Upper lobe of left lung (tissue), 6 donors: ENCODE data around the gene CTSE. TPM values are rescaled to one million over a fixed set of nuclear protein-coding genes. Genes with fewer than 3 reads are reported as not detected.
A peak's percentile ranks its signal among the peaks of the same experiment; 100 is the strongest.

Source experiments
- ATAC-seq, 2 donors: fragments of 200-7000 bp; cut with Tn5 transposase; one replicate each; pipeline ENCODE4 v1.9.1; 2022; ENCODE audit warnings: mild to moderate bottlenecking in 2 of 2, moderate library complexity in 2 of 2; ENCODE audit not compliant: low FRiP score in 2 of 2
- DNase-seq, 2 donors: peaks; one replicate each; pipeline ENCODE4 v3.0.0-alpha.2; 2019 to 2020
- H3K27ac ChIP-seq, 4 donors: fragments of 200-600 bp; sonication (generic); one replicate each; pipeline ENCODE4 v1.5.1; 2016 to 2019
- H3K27me3 ChIP-seq, 4 donors: fragments of 200-600 bp; sonication (generic); one replicate each; pipeline ENCODE4 v1.5.1; 2017 to 2019
- H3K36me3 ChIP-seq, 4 donors: fragments of 200-600 bp; sonication (generic); one replicate each; pipeline ENCODE4 v1.5.1; 2016 to 2019
- H3K4me1 ChIP-seq, 4 donors: fragments of 200-600 bp; sonication (generic); one replicate each; pipeline ENCODE4 v1.5.1; 2018 to 2019
- H3K4me3 ChIP-seq, 4 donors: fragments of 200-600 bp; sonication (generic); one replicate each; pipeline ENCODE4 v1.5.1; 2017 to 2019; ENCODE audit warnings: mild to moderate bottlenecking in 2 of 4, moderate library complexity in 1 of 4
- H3K9me3 ChIP-seq, 4 donors: fragments of 200-600 bp; sonication (generic); one replicate each; pipeline ENCODE4 v1.5.1; 2018 to 2019
- EP300 ChIP-seq, 4 donors: sonication (generic); formaldehyde crosslinking; IDR thresholded peaks; one replicate each; pipeline ENCODE4 v1.5.1; 2017; ENCODE audit warnings: antibody characterized with exemption in 4 of 4, control low read depth in 2 of 4
- POLR2A ChIP-seq, 4 donors: fragments of 450-650 bp; IDR thresholded peaks; one replicate each; pipeline ENCODE4 v1.5.1; 2016 to 2017; ENCODE audit warnings: antibody characterized with exemption in 4 of 4, mild to moderate bottlenecking in 2 of 4
- POLR2AphosphoS5 ChIP-seq, 2 donors: sonication (generic); formaldehyde crosslinking; IDR thresholded peaks; one replicate each; pipeline ENCODE4 v1.5.1; 2017; ENCODE audit warnings: antibody characterized with exemption in 2 of 2
- WGBS, 2 donors: methylation state at CpG; one replicate each; pipeline ENCODE4 v1.1.5; 2017 to 2018; 5-methylcytosine and 5-hydroxymethylcytosine counted together
- total RNA-seq, 6 donors: library from RNA; depleted of rRNA in 4 of 6; stranded (reverse); fragments of >200 nt in 4 of 6; gene quantifications; one replicate each; pipeline versions ENCODE4 v1.1.0 to v1.2.1, GENCODE V29; 2016 to 2021
- TF ChIP-seq, protein P1 (sequence below), 6 experiments: fragments of 450-650 bp in 4 of 6; fragments of 200-600 bp in 2 of 6; sonication (generic) in 2 of 6; IDR thresholded peaks; one replicate each; pipeline ENCODE4 v1.5.1; 2016 to 2019; ENCODE audit warnings: antibody characterized with exemption in 6 of 6
- donor health status: DM: no; HTN: no; CAD: no; lungs with moderate emphysema.
- donor health status: DM: no; HTN: yes; CAD: no; lungs with severe emphysema.

The CTSE gene
- total RNA-seq, 6 donors from 2014 or later = 34.6 to 132 (median 106) TPM

DNA sequence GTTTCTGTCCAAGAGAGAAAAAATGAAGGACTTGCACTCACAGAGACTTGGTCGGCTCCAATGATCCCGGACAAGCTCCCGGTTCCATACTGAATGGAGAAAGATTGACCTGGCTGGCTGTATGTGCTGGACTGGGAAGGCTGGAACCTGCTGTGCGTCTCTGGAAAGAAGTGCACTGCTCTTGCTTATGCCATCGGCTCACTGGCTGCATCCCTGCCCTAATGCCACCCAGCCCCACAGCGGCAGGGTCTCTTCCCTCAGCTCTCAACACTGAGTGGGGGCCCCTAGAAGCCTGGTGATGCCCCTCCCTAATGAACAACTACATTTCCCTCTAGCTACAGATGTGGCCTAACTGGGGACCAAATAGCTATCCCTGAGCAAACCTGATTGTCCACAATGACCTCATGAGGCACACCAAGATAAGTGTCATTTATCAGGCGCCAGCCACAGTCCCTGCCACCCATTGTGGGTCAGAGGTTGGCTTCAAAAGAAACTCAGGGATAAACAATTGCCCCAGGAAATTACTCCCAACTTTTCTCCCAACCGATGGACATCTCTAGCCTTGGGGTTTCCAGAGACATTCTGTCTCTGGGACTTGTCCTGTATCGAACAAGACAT is 2.6 kb downstream of the CTSE start:
- DNase-seq = no peak
- peak overlapping the region in 1 of 4 donors; percentile 40 for H3K4me3 ChIP-seq
- no peak for TF ChIP-seq POLR2AphosphoS5 (IDR thresholded peaks at IDR 0.05)
- TF ChIP-seq EP300 (IDR thresholded peaks at IDR 0.05) = no peak
- TF ChIP-seq POLR2A (IDR thresholded peaks at IDR 0.05) = no peak
- TF ChIP-seq, protein P1, sequence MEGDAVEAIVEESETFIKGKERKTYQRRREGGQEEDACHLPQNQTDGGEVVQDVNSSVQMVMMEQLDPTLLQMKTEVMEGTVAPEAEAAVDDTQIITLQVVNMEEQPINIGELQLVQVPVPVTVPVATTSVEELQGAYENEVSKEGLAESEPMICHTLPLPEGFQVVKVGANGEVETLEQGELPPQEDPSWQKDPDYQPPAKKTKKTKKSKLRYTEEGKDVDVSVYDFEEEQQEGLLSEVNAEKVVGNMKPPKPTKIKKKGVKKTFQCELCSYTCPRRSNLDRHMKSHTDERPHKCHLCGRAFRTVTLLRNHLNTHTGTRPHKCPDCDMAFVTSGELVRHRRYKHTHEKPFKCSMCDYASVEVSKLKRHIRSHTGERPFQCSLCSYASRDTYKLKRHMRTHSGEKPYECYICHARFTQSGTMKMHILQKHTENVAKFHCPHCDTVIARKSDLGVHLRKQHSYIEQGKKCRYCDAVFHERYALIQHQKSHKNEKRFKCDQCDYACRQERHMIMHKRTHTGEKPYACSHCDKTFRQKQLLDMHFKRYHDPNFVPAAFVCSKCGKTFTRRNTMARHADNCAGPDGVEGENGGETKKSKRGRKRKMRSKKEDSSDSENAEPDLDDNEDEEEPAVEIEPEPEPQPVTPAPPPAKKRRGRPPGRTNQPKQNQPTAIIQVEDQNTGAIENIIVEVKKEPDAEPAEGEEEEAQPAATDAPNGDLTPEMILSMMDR (IDR thresholded peaks at IDR 0.05) = no peak
- no peak overlapping the region for H3K27ac ChIP-seq
- WGBS, 2 donors = 92% methylated on average over 7 to 9 of the region's 9 CpGs
- H3K9me3 ChIP-seq = no peaks in the 10 kb centered on the region
- H3K4me1 ChIP-seq = peaks cover 0 to 17% (median 6%) of the 10 kb centered on the region in 4 donors
- no peaks in the 10 kb centered on the region for H3K27me3 ChIP-seq
- H3K36me3 ChIP-seq = no peaks in the 10 kb centered on the region
- no peak for ATAC-seq

DNA sequence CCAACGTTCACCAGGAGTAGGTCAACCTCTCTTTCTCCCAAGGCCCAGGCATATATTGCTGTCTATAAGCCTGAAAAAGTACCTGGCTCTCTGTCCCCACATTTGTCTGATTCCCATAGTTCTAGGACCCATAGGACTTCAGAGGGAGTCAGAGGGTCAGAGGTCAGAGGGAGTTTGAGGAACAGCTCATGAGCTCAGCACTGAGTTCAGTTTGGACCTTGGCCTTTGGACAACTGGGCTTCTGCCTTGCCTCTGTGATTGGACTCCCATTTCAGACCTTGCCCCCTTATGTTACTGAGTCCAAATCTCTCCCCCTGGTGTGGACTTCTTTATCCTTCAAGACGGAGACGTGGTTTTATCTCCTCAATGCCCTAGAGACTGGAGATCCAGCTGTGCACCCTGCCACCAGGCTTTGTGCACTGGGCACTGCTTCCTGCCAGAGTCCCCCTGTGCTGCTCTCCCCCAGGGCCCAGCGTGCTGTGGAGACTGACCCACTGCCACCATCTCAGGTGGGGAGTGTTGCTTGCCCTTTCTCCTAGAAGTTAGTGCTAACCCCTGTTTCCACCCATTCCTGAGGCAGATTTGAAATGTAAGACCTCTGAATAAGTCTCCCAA is 3.2 kb downstream of the CTSE start:
- H3K27me3 ChIP-seq = no peaks in the 10 kb centered on the region
- 87 to 92% methylated on average over 3 to 4 of the region's 4 CpGs for WGBS, 2 donors
- no peaks in the 10 kb centered on the region for H3K9me3 ChIP-seq
- H3K4me1 ChIP-seq = peaks cover 0 to 17% (median 6%) of the 10 kb centered on the region in 4 donors
- ATAC-seq (no peak), DNase-seq (no peak)
- TF ChIP-seq, protein P1 (IDR thresholded peaks at IDR 0.05) = no peak
- TF ChIP-seq POLR2AphosphoS5 (IDR thresholded peaks at IDR 0.05) (no peak), POLR2A (IDR thresholded peaks at IDR 0.05) (no peak), EP300 (IDR thresholded peaks at IDR 0.05) (no peak)
- no peaks in the 10 kb centered on the region for H3K36me3 ChIP-seq
- H3K27ac ChIP-seq = no peak overlapping the region
- peak overlapping the region in 1 of 4 donors; percentile 40 for H3K4me3 ChIP-seq

DNA sequence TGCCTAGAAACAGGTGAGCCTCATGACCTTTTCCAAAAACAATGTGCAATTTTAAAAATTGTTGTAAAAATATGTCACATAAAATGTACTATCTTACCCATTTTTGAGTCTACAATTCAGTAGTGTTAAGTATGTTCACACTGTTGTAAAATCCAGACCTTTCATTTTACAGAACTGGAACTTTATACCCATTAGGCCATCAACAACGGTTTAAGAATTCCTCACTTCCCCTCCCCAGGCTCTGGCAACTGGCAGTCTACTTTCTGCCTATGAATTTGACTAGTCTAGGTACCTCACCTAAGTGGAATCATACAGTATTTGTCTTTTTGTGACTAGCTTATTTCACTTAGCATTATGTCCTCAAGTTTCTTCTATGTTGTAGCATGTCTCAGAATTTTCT is 8.6 kb downstream of the CTSE start:
- Histone ChIP-seq H3K4me3 (no peak overlapping the region), H3K27me3 (no peaks in the 10 kb centered on the region), H3K4me1 (no peaks in the 10 kb centered on the region), H3K27ac (no peak overlapping the region), H3K9me3 (no peaks in the 10 kb centered on the region), H3K36me3 (no peaks in the 10 kb centered on the region)
- TF ChIP-seq EP300 (IDR thresholded peaks at IDR 0.05) (no peak), POLR2A (IDR thresholded peaks at IDR 0.05) (no peak), POLR2AphosphoS5 (IDR thresholded peaks at IDR 0.05) (no peak)
- TF ChIP-seq, protein P1 (IDR thresholded peaks at IDR 0.05) = no peak
- ATAC-seq (no peak), DNase-seq (no peak)
- WGBS, 2 donors = 48 to 71% methylated on average over 1 of the region's 1 CpG

DNA sequence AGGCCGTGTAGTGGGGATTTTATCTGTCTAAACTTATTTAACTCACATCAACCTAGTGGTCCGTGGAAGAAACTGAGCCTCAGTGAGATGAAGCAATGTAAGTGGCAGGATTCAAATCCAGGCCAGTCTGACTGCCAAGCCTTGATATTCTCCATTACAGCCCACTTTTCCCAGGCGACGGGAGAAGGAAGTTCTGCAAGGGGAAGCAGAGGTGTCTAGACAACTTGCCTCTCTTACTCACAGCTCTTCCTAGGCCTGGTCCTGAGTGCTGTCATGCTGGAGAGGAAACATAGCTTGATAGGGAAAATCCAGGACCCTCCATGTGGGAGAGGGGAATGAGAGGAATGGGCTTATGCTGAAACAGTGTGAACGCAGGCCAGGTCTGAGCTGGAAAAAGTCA is 9.1 kb downstream of the CTSE start:
- TF ChIP-seq, protein P1 (IDR thresholded peaks at IDR 0.05) = no peak
- no peak for TF ChIP-seq POLR2A (IDR thresholded peaks at IDR 0.05)
- no peak for TF ChIP-seq EP300 (IDR thresholded peaks at IDR 0.05)
- no peak for TF ChIP-seq POLR2AphosphoS5 (IDR thresholded peaks at IDR 0.05)
- H3K4me3 ChIP-seq = no peak overlapping the region
- no peaks in the 10 kb centered on the region for H3K36me3 ChIP-seq
- ATAC-seq = no peak
- H3K27me3 ChIP-seq = no peaks in the 10 kb centered on the region
- no peak for DNase-seq
- WGBS, 2 donors = 84 to 91% methylated on average over 5 of the region's 5 CpGs
- H3K27ac ChIP-seq = no peak overlapping the region
- H3K4me1 ChIP-seq = no peaks in the 10 kb centered on the region
- H3K9me3 ChIP-seq = no peaks in the 10 kb centered on the region
